GM12875 (cell line): ENCODE results near the gene PKD1L1.

Experiments
- H3K4me3 ChIP-seq: one replicate; pipeline ENCODE4 v1.5.1; 2011; ENCODE audit warnings: low read depth, low read length, control low read depth
- CTCF ChIP-seq: IDR thresholded peaks from 2 replicates; pipeline ENCODE4 v1.5.1; 2011; ENCODE audit warnings: low read depth, mild to moderate bottlenecking, control low read depth, inconsistent platforms, low read length, moderate library complexity, borderline replicate concordance; ENCODE audit not compliant: insufficient read depth

PKD1L1 gene

GRCh38 chr7:47739891-47740290, 208.4 kb downstream of the PKD1L1 start:
- TF ChIP-seq CTCF = no peak
- no peak overlapping the region for H3K4me3 ChIP-seq

GRCh38 chr7:47739301-47739875, 208.9 kb downstream of the PKD1L1 start:
- H3K4me3 ChIP-seq = no peak overlapping the region
- no peak for TF ChIP-seq CTCF

- TF ChIP-seq CTCF = no peak
Measured at GRCh38 chr7:47738563-47739166, 209.6 kb downstream of the PKD1L1 start.

GRCh38 chr7:47737601-47738000, 210.7 kb downstream of the PKD1L1 start:
- H3K4me3 ChIP-seq = no peak overlapping the region
- TF ChIP-seq CTCF = no peak

More at GRCh38 chr7:47738563-47739166, 209.6 kb downstream of the PKD1L1 start:
- H3K4me3 ChIP-seq = no peak overlapping the region

GRCh38 chr7:47735431-47736345, 212.6 kb downstream of the PKD1L1 start:
- TF ChIP-seq CTCF = no peak
- H3K4me3 ChIP-seq = no peak overlapping the region

- H3K4me3 ChIP-seq = no peak overlapping the region
- TF ChIP-seq CTCF = no peak
Measured at GRCh38 chr7:47734949-47735291, 213.3 kb downstream of the PKD1L1 start.
